ENCODE results near the gene SLC8A1. TPM values are rescaled to one million over a fixed set of nuclear protein-coding genes. Genes with fewer than 3 reads are reported as not detected.

Gene SLC8A1
- total RNA-seq, 2 donors from 2014 or later: 23.2 to 28.2 TPM

GRCh38 chr2:40190457-40190856 lies 261.4 kb downstream of the SLC8A1 start:
- Histone ChIP-seq H3K9me3 (no peaks in the 10 kb centered on the region), H3K27ac (no peak overlapping the region), H3K36me3 (no peaks in the 10 kb centered on the region), H3K27me3 (replicated peaks; ENCODE audit: insufficient read depth) (no peaks in the 10 kb centered on the region), H3K4me1 (replicated peaks) (no peaks in the 10 kb centered on the region), H3K4me3 (no peak overlapping the region)
- intact Hi-C loops (cut with DNase I): no loop called here
- 60% methylated on average over 5 of the region's 5 CpGs for WGBS
- no peak for DNase-seq (ENCODE audit: low spot score)
- no peak for TF ChIP-seq POLR2A (IDR thresholded peaks at IDR 0.05)
- TF ChIP-seq CTCF (IDR thresholded peaks at IDR 0.05): no peak
- no peak for TF ChIP-seq POLR2AphosphoS5 (IDR thresholded peaks at IDR 0.05)

GRCh38 chr2:40189881-40190280 lies 262.0 kb downstream of the SLC8A1 start:
- no peaks in the 10 kb centered on the region for H3K36me3 ChIP-seq
- H3K4me3 ChIP-seq: no peak overlapping the region
- no peaks in the 10 kb centered on the region for H3K4me1 ChIP-seq (replicated peaks)
- H3K27ac ChIP-seq: no peak overlapping the region
- no peaks in the 10 kb centered on the region for H3K9me3 ChIP-seq
- no peak for DNase-seq (ENCODE audit: low spot score)
- 88% methylated on average over 5 of the region's 5 CpGs for WGBS
- TF ChIP-seq CTCF (IDR thresholded peaks at IDR 0.05) (no peak), POLR2AphosphoS5 (IDR thresholded peaks at IDR 0.05) (no peak), POLR2A (IDR thresholded peaks at IDR 0.05) (no peak)
- intact Hi-C loops (cut with DNase I): no loop called here
- no peaks in the 10 kb centered on the region for H3K27me3 ChIP-seq (replicated peaks; ENCODE audit: insufficient read depth)

- Histone ChIP-seq H3K9me3 (no peaks in the 10 kb centered on the region), H3K4me3 (no peak overlapping the region), H3K36me3 (no peaks in the 10 kb centered on the region), H3K4me1 (replicated peaks) (no peaks in the 10 kb centered on the region), H3K27ac (no peak overlapping the region), H3K27me3 (replicated peaks; ENCODE audit: insufficient read depth) (no peaks in the 10 kb centered on the region)
- WGBS: 81% methylated on average over 5 of the region's 5 CpGs
- no peak for TF ChIP-seq POLR2A (IDR thresholded peaks at IDR 0.05)
- TF ChIP-seq POLR2AphosphoS5 (IDR thresholded peaks at IDR 0.05): no peak
- no peak for TF ChIP-seq CTCF (IDR thresholded peaks at IDR 0.05)
- no peak for DNase-seq (ENCODE audit: low spot score)
- intact Hi-C loops (cut with DNase I): no loop called here
Observed at GRCh38 chr2:40187054-40187453, 264.8 kb downstream of the SLC8A1 start.

GRCh38 chr2:40184551-40184950 lies 267.3 kb downstream of the SLC8A1 start:
- WGBS: 74% methylated on average over 5 of the region's 5 CpGs
- no peaks in the 10 kb centered on the region for H3K36me3 ChIP-seq

More at GRCh38 chr2:40184551-40184950, 267.3 kb downstream of the SLC8A1 start:
- Histone ChIP-seq H3K4me1 (replicated peaks) (no peaks in the 10 kb centered on the region), H3K27me3 (replicated peaks; ENCODE audit: insufficient read depth) (no peaks in the 10 kb centered on the region), H3K4me3 (no peak overlapping the region), H3K9me3 (no peaks in the 10 kb centered on the region), H3K27ac (no peak overlapping the region)
- TF ChIP-seq CTCF (IDR thresholded peaks at IDR 0.05): no peak
- TF ChIP-seq POLR2A (IDR thresholded peaks at IDR 0.05): no peak
- no peak for TF ChIP-seq POLR2AphosphoS5 (IDR thresholded peaks at IDR 0.05)
- intact Hi-C loops (cut with DNase I): no loop called here
- no peak for DNase-seq (ENCODE audit: low spot score)
